Measurements from ENCODE around the gene NOCT. TPM values are rescaled to one million over a fixed set of nuclear protein-coding genes. Genes with fewer than 3 reads are reported as not detected.
"Not testable (repeated sequence)": the region's sequence is repeated elsewhere in the genome, so short reads cannot be mapped to it uniquely, and the experiment has no call there.

The NOCT gene
- total RNA-seq, 1 donor from 2014 or later = 5.1 TPM

- not testable (repeated sequence) for DNase-seq (ENCODE audit: low spot score); ATAC-seq
Measured at GRCh38 chr4:139008278-139008677, 7.3 kb upstream of the NOCT start.

GRCh38 chr4:139009702-139010101, 5.9 kb upstream of the NOCT start:
- ATAC-seq (peak; percentile 40), DNase-seq (ENCODE audit: low spot score) (no peak)

- ATAC-seq (no peak), DNase-seq (ENCODE audit: low spot score) (no peak)
Measured at GRCh38 chr4:139011225-139011950, 4.2 kb upstream of the NOCT start.

GRCh38 chr4:139014371-139015268, 961 bp upstream of the NOCT start:
- DNase-seq (ENCODE audit: low spot score) (no peak), ATAC-seq (no peak)

- peak; percentile 48 for ATAC-seq
- peak; percentile 70 for DNase-seq (ENCODE audit: low spot score)
Measured at GRCh38 chr4:139015948-139016471, 429 bp downstream of the NOCT start.

GRCh38 chr4:139017861-139018260, 2.3 kb downstream of the NOCT start:
- ATAC-seq (no peak), DNase-seq (ENCODE audit: low spot score) (no peak)

- DNase-seq (ENCODE audit: low spot score) (no peak), ATAC-seq (no peak)
Measured at GRCh38 chr4:139018501-139018900, 2.9 kb downstream of the NOCT start.

GRCh38 chr4:139018971-139019758, 3.6 kb downstream of the NOCT start:
- DNase-seq (ENCODE audit: low spot score) (no peak), ATAC-seq (no peak)

- no peak for ATAC-seq
- DNase-seq (ENCODE audit: low spot score) = no peak
Measured at GRCh38 chr4:139020384-139020783, 4.8 kb downstream of the NOCT start.

- not testable (repeated sequence) for ATAC-seq; DNase-seq (ENCODE audit: low spot score)
Measured at GRCh38 chr4:139021071-139021470, 5.5 kb downstream of the NOCT start.

GRCh38 chr4:139022835-139023234, 7.3 kb downstream of the NOCT start:
- DNase-seq (ENCODE audit: low spot score) (no peak), ATAC-seq (no peak)

- ATAC-seq (no peak), DNase-seq (ENCODE audit: low spot score) (no peak)
Measured at GRCh38 chr4:139024686-139025085, 9.1 kb downstream of the NOCT start.

GRCh38 chr4:139025841-139026240, 10.3 kb downstream of the NOCT start:
- DNase-seq (ENCODE audit: low spot score) = no peak
- no peak for ATAC-seq

- no peak for DNase-seq (ENCODE audit: low spot score)
- ATAC-seq = peak; percentile 45
Measured at GRCh38 chr4:139027776-139028175, 12.2 kb downstream of the NOCT start.

GRCh38 chr4:139028191-139028661, 12.6 kb downstream of the NOCT start:
- DNase-seq (ENCODE audit: low spot score) (peak; percentile 93), ATAC-seq (peak; percentile 83)

- peak; percentile 64 for DNase-seq (ENCODE audit: low spot score)
- peak; percentile 16 for ATAC-seq
Measured at GRCh38 chr4:139029866-139030363, 14.3 kb downstream of the NOCT start.

GRCh38 chr4:139030614-139031235, 15.1 kb downstream of the NOCT start:
- ATAC-seq (peak; percentile 64), DNase-seq (ENCODE audit: low spot score) (peak; percentile 73)

GRCh38 chr4:139035650-139036049, 20.1 kb downstream of the NOCT start:
- ATAC-seq (no peak), DNase-seq (ENCODE audit: low spot score) (no peak)

GRCh38 chr4:139036885-139037284, 21.3 kb downstream of the NOCT start:
- DNase-seq (ENCODE audit: low spot score) (no peak), ATAC-seq (no peak)

- DNase-seq (ENCODE audit: low spot score) (no peak), ATAC-seq (no peak)
Measured at GRCh38 chr4:139038874-139039443, 23.4 kb downstream of the NOCT start.
